HG03565 (cell line): ENCODE measurements around the gene PCBP3.
"Not testable (repeated sequence)": the region's sequence is repeated elsewhere in the genome, so short reads cannot be mapped to it uniquely, and the experiment has no call there.

ENCODE experiments used
- ATAC-seq: cut with Tn5 transposase; IDR thresholded peaks from one replicate; pipeline ENCODE4 v1.9.1; 2021; ENCODE audit warnings: mild to moderate bottlenecking, moderate library complexity; ENCODE audit not compliant: unreplicated experiment

Gene PCBP3

DNA sequence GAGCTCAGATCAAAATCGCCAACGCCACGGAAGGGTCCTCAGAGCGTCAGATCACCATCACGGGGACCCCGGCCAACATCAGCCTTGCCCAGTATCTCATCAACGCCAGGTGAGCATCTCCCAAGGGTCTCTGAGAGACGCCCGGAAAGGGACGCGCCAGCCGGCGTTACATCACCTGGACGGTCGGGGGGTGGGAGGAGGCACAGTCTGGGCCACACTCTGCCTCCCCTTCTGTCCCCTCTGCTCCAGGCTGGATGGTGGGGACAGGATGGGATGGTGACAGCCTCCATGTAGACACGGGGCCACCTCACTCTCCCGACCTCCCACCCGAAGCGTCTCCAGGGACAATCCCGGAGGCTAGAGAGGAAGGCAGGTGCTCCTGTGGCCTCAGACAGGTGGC lies 296.6 kb downstream of the PCBP3 start:
- ATAC-seq, result no peak

DNA sequence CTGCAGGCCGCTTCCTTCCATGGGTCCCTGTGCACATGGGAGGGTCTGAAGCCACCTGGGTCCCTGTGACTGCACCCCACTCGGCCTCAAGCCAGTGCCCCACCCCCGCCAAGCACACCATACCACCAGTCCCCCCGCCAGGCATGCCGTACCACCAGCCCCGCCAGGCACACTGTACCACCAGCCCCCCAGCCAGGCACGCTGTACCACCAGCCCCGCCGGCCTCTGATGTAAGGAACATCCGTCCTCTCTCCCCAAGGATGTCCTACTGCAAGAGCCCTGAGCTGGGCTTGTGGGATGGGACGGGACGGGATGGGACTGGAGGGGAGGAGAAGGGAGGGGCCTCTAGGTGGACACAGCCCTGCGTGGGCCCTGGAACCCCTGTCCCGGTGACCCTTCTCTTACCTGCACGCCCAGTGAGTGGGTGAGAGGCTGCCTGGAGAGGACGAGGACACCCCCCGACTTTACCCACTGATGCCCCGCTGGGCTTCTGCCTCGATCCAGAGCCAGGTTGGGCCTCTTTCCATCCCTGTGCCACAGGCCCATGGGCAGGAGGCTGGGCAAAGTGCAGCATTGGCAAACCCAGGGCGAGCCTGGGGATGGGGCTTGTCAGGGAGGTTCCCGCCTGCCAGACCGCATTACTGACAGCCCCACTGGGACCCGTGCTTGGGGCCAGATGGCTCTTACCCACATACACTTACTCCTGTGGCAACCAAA lies 297.3 kb downstream of the PCBP3 start:
- ATAC-seq, result no peak

DNA sequence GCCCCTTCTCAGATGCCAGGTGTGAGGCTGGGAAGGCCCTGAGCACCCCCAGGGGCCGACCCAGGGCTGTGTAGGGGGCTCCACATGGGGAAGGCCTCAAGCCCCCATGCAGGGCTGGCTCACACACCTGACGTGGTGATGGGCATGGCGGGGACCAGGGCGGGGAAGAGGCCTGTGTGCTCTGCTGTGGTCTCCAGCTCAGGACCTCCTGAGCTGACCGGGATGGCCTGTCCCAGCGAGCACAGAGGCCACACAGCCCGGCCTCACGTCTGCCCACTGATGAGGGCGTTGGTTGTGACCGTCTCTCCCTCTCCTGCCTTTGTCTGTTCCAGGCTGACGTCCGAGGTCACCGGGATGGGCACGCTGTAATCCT lies 297.8 kb downstream of the PCBP3 start:
- ATAC-seq, result no peak

DNA sequence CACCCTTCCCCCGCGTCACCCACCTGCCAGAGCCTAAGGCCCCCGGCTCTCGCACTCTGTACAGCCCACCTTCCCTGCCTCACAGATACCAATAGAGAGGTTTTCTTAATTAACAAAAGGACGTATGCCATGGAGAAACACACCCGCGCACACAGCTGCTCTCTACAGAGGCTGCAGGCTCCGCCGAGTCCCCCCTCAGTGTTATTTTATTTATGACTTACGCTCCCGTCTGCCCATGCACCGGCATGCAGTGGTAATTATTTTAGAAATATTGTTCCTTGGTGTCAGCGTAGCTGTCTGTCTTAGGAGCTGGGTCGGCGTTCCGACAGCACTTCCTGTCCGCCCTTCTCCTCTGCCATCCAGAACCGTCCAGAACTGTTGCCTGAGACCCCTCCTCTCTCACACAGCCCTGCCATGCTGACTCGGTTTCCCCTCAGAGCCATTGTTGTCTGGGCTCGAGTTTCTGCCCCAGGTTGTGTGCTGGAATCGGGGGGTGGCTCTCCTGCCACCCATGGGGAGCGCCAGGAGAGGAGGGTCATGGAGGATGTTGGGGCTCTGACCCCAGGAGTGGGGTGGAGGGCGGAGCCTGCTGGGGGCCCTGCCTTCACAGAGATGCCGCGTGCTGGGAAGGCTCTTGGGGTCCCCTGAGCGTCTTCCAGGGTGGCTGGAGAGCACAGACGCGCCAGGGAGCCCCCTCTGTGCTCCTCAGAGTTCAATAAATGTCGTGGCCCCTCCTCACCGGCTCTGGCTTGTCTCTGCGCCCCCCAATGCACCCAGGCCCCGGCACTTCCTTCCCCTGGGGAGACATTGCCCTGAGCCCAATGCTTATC lies 298.4 kb downstream of the PCBP3 start:
- no peak for ATAC-seq

DNA sequence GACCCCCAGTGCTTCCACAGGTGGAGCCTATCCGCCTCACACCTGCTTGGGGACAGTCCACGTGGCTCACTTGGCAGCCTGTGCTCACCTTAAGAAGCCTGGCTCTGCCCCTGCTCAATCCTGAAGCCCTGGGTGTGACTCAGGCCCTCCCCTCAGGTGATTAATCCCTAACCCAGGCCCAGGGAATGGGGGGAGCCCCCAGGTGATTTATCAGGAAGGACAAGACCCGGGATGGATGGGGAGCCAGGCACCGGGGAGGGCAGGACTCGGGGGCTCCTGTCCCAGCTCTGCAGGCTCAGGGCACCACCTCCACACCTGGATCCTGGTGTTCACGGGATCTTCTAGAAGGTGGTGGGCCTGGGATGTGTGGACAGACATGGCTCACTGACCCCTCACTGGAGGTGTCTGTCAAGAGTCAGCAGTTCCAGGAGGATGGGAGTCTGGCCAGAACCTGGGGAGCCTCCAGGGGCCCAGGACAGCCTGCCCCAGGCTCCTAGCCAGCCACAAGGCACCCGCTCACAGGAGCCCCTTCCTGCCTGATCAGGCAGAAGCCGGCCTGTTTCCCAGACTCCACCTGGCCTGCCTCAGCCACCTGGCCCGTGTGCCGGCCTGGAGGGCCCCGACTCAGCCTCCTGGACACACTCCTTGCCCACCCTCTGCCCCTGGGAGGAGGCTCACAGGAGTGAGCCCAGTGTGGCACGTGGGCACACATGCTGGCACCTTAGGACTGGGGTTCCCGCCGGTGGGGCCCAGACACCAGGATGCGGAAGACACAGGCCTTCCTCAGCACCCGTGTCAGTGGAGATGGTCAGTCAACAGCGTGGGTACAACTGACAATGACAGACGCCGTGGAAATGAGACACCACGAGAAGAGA lies 299.5 kb downstream of the PCBP3 start:
- no peak for ATAC-seq

GRCh38 chr21:45943630-45944540 lies 300.4 kb downstream of the PCBP3 start:
- no peak for ATAC-seq

DNA sequence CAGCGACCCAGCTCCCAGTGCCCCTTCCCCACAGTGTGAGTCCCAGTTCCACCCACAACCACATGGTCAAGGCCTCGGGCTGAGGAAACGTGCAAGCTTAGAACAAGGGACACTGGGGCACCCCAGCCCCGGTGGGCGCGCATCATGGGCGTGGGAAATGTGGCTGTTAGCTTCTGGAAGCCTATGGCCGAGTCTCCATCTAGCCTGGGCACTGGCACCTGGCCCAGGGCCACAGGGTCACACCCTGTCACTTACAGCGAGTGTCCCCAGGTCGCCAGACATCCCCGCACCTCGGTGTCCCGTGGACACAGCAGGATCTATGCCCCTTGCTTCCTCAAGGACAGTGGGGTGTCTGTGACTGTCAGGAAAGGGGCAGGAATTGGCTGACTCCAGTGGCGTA lies 301.1 kb downstream of the PCBP3 start:
- ATAC-seq, result no peak

DNA sequence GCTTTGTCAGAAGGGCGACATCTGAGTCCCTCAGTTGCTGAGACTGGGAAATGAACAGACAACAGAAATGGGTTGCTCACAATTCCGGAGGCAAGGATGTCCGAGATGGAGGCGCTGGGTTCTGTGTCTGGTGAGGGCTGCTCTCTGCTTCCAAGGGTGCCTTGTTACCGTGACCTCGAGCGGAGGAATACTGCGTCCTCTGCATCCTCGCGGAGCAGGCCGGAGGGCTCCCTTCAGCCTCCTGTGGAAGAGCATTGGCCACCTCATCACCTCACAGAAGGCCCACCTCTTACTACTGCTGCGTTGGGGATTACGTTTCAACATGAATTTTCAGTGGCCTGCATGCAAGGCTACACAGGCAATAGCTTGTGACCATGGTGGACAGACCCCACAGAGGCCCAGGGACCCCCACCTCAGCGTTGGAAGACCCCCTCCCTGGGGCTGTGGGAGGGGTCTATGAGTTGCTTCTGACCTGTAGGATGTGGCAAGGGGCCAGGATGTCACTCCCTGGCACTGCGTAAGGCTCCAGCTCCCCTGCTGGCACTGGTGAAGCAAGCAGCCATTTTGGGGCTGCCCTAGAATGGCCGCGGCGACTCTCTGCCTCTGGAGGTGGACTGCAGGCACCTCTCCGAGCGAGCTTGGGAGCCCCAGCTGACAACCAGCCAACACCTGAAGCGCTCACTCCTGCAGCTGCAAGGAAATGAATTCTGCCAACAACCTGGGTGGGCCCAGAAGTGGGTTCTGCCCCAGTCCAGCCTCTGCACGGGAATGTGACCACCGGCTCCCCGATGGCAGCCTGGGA lies 301.7 kb downstream of the PCBP3 start:
- ATAC-seq, result no peak

GRCh38 chr21:45945868-45946210 lies 302.3 kb downstream of the PCBP3 start:
- ATAC-seq, result no peak

- ATAC-seq, result no peak
These were observed 303.8 kb downstream of the PCBP3 start for GRCh38 chr21:45947296-45947695.

DNA sequence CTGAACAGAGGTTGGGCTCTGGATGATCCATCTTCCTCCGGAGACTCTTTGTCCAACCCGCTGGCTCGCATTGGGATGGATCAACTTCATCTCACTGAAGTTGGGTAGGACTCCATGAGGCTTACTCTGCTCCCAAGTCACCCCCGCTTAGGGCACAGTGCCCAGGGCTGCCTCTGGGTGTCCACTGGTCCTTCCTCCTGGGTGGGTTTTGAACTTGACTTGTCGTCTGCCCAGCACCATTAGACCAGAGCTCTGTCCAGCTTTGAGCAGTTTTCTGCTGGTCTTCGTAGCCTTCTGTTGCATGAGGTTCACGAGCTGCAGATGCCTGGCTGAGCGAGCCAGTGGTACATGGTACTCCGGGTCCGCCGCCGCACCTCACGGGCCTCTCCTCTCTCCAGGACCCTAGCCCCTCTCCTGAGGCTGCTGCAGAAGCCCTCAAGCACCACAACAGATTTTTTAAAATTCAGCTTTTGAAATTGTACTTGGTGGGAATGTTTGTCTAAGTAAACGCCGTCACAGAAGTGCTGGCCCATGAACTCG lies 304.3 kb downstream of the PCBP3 start:
- ATAC-seq, result no peak

DNA sequence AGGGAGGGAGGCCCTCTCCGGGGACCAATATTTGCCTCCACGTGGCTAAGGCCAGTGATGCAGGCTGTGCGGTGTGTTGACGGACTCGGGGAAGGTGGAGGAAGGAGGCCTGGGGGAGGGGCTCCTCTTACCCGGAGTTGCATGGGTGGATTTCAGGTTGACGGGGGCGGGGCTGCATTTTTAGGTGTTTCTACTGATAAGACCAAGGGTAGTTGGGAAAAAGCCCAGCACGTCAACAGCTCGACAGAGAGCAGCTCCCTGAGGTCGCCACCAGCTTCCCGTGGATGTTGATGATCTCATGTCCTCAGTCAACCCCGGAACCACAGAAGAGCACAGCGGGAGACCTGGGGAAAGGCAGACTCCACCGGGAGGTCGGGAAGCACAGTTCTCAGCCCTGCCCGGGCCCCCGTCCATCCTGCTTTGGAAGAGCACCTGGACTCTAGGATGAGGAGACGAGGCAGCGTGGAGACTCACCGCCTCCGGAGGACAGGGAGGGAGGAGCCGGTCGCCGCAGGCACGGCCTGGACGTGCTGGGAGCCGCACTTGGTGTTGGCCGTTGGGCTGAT lies 305.1 kb downstream of the PCBP3 start:
- ATAC-seq, result no peak

- no peak for ATAC-seq
These were observed 306.6 kb downstream of the PCBP3 start for GRCh38 chr21:45949928-45950739.

DNA sequence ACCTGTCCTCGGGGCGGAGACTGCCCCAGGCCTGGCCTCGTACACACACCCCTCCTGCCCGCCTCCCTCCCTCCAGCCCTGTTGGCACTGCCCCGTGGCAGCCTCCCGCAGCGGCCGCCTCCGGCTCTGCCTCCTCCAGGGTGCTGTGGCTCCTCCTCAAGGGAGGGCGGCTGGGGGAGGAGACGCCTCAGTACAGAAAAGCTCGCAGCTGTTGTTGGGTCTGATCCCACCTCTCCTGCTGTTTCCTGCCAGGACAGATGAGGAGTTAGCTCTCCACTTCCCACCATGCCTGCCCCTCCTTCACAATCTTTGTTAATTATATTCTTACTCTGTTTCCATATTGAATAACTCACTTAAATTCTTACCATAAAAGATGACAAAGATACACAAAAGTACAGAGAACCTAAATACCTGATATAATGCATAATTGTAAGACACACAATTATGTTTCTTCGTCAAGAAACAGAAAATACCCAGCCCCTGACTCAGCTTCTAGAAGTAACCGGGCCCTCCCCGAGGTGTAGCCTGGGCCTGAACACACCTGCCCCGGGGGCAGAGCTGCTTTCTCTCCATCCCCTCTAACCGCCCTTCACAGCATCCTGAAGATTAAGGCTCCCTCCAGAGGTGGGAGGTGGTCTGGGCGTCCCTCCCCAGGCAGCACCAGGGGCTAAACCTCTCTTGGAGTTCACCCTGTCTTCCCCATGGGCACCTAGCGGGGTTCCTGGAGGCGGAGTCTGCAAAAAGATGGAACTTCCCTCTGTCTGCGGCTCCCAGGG lies 307.4 kb downstream of the PCBP3 start:
- ATAC-seq, result no peak

GRCh38 chr21:45951676-45952075 lies 308.2 kb downstream of the PCBP3 start:
- no peak for ATAC-seq

DNA sequence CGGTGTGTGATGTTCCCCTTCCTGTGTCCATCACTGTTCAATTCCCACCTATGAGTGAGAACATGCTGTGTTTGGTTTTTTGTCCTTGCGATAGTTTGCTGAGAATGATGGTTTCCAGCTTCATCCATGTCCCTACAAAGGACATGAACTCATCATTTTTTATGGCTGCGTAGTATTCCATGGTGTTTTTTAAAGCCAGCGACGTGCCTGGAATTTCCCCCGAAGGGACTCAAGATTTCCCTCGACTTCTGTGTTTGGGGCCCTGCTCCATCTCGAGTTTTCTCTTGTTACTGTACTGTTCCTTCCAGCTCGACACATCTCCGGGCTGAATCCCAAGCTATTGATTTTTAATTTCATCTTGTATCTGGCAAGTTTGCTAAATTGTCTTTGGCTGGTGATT lies 309.0 kb downstream of the PCBP3 start:
- ATAC-seq, result not testable (repeated sequence)

- ATAC-seq, result no peak
These were observed 309.4 kb downstream of the PCBP3 start for GRCh38 chr21:45952974-45953373.

DNA sequence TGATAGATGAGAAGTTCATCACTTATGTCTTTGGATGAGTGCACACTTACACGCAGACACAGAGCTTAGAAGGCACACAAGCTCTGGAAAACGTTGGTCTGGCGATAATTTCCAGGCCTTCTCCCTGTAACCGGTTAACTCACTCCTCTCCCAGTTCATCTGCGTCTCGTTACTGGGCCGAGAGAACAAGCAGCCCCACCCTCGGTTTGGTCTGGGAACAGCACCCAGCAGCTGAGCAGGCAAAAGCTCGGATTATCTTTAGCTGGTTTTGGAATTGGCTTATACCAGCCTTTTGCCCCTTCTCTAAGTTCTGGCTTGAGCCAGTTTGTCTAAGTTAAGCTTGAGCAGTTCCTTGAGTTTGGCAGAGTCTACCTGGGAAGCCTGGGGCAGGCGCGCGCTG lies 310.7 kb downstream of the PCBP3 start:
- ATAC-seq, result no peak
